Measurements from ENCODE around the gene PRDM13. TPM values are rescaled to one million over a fixed set of nuclear protein-coding genes. Genes with fewer than 3 reads are reported as not detected.

PRDM13 gene
- total and polyA plus RNA-seq, 2 of the 13 experiments (the other 11 are each of a cell fraction or from before 2014, with no cell fraction given), result not detected

DNA sequence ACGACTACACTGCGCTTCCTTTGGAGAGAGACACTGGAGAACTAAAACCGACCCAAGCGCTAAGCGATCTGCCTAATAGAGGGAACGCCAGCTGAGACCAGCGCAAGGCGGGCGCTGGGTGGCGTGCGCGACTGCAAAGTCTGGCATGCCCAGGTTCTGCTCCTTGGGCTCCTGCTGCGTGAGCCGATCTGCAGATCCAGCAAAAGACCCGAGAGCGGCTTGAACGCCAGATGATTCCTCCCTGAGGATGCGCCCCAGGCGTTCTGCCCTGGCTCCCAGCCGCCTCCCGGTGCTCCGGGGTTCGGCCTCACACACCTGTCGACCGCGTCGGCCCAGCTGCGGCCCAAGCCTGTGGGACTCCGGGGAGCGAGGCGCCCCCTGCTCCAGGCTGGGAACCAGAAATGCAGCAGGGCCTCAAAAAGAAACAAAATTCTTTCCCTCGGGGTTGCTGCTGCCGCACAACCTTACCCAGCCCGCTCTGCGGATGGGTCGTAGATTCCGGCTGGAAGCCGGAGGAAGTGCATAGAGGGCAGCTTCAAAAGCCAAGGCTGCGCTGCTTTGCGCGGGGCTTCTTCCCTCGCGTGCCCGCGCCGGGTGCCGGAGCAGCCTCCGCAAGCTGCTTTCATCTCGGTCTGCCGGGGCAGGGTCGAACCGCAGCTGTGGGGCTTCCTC is 17.9 kb upstream of the PRDM13 start (continued):
- TF ChIP-seq, protein P1, sequence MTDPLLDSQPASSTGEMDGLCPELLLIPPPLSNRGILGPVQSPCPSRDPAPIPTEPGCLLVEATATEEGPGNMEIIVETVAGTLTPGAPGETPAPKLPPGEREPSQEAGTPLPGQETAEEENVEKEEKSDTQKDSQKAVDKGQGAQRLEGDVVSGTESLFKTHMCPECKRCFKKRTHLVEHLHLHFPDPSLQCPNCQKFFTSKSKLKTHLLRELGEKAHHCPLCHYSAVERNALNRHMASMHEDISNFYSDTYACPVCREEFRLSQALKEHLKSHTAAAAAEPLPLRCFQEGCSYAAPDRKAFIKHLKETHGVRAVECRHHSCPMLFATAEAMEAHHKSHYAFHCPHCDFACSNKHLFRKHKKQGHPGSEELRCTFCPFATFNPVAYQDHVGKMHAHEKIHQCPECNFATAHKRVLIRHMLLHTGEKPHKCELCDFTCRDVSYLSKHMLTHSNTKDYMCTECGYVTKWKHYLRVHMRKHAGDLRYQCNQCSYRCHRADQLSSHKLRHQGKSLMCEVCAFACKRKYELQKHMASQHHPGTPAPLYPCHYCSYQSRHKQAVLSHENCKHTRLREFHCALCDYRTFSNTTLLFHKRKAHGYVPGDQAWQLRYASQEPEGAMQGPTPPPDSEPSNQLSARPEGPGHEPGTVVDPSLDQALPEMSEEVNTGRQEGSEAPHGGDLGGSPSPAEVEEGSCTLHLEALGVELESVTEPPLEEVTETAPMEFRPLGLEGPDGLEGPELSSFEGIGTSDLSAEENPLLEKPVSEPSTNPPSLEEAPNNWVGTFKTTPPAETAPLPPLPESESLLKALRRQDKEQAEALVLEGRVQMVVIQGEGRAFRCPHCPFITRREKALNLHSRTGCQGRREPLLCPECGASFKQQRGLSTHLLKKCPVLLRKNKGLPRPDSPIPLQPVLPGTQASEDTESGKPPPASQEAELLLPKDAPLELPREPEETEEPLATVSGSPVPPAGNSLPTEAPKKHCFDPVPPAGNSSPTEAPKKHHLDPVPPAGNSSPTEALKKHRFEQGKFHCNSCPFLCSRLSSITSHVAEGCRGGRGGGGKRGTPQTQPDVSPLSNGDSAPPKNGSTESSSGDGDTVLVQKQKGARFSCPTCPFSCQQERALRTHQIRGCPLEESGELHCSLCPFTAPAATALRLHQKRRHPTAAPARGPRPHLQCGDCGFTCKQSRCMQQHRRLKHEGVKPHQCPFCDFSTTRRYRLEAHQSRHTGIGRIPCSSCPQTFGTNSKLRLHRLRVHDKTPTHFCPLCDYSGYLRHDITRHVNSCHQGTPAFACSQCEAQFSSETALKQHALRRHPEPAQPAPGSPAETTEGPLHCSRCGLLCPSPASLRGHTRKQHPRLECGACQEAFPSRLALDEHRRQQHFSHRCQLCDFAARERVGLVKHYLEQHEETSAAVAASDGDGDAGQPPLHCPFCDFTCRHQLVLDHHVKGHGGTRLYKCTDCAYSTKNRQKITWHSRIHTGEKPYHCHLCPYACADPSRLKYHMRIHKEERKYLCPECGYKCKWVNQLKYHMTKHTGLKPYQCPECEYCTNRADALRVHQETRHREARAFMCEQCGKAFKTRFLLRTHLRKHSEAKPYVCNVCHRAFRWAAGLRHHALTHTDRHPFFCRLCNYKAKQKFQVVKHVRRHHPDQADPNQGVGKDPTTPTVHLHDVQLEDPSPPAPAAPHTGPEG (CRISPR knock-in tag; IDR thresholded peaks at IDR 0.05), result peak; percentile 65; the same call in 1 of the 2 replicates
- TF ChIP-seq HMG20B (CRISPR knock-in tag; conservative IDR thresholded peaks at IDR 0.05) (no peak), SALL1 (CRISPR knock-in tag; IDR thresholded peaks at IDR 0.05) (peak; percentile 61; the same call in 1 of the 2 replicates), GABPA (IDR thresholded peaks at IDR 0.05; ENCODE audit: low read depth, low read length) (no peak), GABPA (CRISPR knock-in tag; IDR thresholded peaks at IDR 0.05; ENCODE audit: low read depth) (no peak), NAIF1 (CRISPR knock-in tag; IDR thresholded peaks at IDR 0.05; ENCODE audit: borderline replicate concordance) (0 out of 2 replicates have a peak, but pooled peaks have one; percentile 25), NRL (CRISPR knock-in tag; IDR thresholded peaks at IDR 0.05; ENCODE audit: borderline replicate concordance) (peak; percentile 76; the same call in 1 of the 2 replicates), ZNF205 (CRISPR knock-in tag; IDR thresholded peaks at IDR 0.05) (peak; percentile 93), PITX1 (CRISPR knock-in tag; IDR thresholded peaks at IDR 0.05) (0 out of 2 replicates have a peak, but pooled peaks have one; percentile 50), STAG1 (CRISPR knock-in tag; IDR thresholded peaks at IDR 0.05) (peak; percentile 84), ZNF619 (CRISPR knock-in tag; IDR thresholded peaks at IDR 0.05) (0 out of 2 replicates have a peak, but pooled peaks have one; percentile 39), REPIN1 (CRISPR knock-in tag; IDR thresholded peaks at IDR 0.05; ENCODE audit: borderline replicate concordance, low read depth) (peak; percentile 16; the same call in 1 of the 2 replicates), ZNF230 (CRISPR knock-in tag; IDR thresholded peaks at IDR 0.05) (0 out of 2 replicates have a peak, but pooled peaks have one; percentile 81), EHMT2 (IDR thresholded peaks at IDR 0.05; ENCODE audit: borderline replicate concordance, low read depth, low read length) (no peak), SIX4 (CRISPR knock-in tag; IDR thresholded peaks at IDR 0.05) (no peak), MIER2 (CRISPR knock-in tag; IDR thresholded peaks at IDR 0.05) (no peak)
- TF ChIP-seq, protein P2, sequence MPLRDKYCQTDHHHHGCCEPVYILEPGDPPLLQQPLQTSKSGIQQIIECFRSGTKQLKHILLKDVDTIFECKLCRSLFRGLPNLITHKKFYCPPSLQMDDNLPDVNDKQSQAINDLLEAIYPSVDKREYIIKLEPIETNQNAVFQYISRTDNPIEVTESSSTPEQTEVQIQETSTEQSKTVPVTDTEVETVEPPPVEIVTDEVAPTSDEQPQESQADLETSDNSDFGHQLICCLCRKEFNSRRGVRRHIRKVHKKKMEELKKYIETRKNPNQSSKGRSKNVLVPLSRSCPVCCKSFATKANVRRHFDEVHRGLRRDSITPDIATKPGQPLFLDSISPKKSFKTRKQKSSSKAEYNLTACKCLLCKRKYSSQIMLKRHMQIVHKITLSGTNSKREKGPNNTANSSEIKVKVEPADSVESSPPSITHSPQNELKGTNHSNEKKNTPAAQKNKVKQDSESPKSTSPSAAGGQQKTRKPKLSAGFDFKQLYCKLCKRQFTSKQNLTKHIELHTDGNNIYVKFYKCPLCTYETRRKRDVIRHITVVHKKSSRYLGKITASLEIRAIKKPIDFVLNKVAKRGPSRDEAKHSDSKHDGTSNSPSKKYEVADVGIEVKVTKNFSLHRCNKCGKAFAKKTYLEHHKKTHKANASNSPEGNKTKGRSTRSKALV (CRISPR knock-in tag; IDR thresholded peaks at IDR 0.05), result peak; percentile 92
- TF ChIP-seq, protein P3, sequence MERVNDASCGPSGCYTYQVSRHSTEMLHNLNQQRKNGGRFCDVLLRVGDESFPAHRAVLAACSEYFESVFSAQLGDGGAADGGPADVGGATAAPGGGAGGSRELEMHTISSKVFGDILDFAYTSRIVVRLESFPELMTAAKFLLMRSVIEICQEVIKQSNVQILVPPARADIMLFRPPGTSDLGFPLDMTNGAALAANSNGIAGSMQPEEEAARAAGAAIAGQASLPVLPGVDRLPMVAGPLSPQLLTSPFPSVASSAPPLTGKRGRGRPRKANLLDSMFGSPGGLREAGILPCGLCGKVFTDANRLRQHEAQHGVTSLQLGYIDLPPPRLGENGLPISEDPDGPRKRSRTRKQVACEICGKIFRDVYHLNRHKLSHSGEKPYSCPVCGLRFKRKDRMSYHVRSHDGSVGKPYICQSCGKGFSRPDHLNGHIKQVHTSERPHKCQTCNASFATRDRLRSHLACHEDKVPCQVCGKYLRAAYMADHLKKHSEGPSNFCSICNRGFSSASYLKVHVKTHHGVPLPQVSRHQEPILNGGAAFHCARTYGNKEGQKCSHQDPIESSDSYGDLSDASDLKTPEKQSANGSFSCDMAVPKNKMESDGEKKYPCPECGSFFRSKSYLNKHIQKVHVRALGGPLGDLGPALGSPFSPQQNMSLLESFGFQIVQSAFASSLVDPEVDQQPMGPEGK (CRISPR knock-in tag; IDR thresholded peaks at IDR 0.05), result no peak
- TF ChIP-seq, protein P4, sequence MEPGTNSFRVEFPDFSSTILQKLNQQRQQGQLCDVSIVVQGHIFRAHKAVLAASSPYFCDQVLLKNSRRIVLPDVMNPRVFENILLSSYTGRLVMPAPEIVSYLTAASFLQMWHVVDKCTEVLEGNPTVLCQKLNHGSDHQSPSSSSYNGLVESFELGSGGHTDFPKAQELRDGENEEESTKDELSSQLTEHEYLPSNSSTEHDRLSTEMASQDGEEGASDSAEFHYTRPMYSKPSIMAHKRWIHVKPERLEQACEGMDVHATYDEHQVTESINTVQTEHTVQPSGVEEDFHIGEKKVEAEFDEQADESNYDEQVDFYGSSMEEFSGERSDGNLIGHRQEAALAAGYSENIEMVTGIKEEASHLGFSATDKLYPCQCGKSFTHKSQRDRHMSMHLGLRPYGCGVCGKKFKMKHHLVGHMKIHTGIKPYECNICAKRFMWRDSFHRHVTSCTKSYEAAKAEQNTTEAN (CRISPR knock-in tag; conservative IDR thresholded peaks at IDR 0.05), result no peak

Data from HepG2 (cell line).